ENCODE results near the gene MAPKAPK2. TPM values are rescaled to one million over a fixed set of nuclear protein-coding genes. Genes with fewer than 3 reads are reported as not detected.

MAPKAPK2 gene
- total and polyA plus RNA-seq, 2 of the 13 experiments (the other 11 are each of a cell fraction or from before 2014, with no cell fraction given), result 16.6 to 34.0 TPM

DNA sequence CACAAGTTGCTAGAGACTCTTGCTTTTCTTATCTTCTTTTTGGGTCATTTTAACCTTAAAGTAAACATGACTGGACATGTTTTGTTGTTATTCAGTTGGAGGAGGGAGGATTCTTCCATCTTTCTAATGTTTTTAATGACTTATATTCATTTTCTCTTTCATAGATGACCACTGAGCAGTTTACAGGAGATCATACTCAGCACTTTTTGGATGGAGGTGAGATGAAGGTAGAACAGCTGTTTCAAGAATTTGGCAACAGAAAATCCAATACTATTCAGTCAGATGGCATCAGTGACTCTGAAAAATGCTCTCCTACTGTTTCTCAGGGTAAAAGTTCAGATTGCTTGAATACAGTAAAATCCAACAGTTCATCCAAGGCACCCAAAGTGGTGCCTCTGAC, 37.5 kb upstream of the MAPKAPK2 start (continued):
- TF ChIP-seq, protein P1, sequence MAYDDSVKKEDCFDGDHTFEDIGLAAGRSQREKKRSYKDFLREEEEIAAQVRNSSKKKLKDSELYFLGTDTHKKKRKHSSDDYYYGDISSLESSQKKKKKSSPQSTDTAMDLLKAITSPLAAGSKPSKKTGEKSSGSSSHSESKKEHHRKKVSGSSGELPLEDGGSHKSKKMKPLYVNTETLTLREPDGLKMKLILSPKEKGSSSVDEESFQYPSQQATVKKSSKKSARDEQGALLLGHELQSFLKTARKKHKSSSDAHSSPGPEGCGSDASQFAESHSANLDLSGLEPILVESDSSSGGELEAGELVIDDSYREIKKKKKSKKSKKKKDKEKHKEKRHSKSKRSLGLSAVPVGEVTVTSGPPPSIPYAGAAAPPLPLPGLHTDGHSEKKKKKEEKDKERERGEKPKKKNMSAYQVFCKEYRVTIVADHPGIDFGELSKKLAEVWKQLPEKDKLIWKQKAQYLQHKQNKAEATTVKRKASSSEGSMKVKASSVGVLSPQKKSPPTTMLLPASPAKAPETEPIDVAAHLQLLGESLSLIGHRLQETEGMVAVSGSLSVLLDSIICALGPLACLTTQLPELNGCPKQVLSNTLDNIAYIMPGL (CRISPR knock-in tag; IDR thresholded peaks at IDR 0.05; ENCODE audit: borderline replicate concordance in 1 of 2, low read depth in 1 of 2), result no peak

DNA sequence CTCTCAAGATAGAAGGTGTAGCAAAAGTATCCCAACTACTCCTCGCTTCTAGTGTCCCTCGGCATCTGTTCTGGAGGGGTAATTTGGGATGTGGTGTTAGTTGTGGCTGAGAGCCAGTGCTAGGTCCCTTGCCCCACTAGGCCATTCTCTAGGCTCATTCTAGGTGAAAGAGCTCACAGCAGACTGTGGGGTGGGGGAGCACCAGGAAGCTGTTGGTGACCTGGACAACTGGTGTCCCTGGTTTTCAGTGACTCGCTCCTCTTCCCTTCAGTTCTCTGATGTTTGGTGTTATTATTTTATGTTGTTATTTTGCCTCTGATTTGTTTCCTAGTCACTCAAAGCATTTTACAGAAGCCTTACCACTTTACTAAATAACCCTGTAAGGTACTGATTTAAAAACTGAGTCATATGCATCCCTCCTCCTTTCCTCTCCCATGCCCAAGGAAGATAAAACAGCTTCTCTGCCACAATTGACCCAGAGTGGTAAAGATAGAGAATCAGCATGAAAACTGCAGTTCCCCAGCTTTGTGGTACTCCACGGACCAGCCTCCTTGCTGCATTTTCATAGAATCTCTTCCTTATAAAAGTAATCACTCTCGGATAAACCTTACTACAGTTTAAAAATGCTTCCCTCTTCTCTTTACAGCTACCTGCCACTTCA, 35.3 kb upstream of the MAPKAPK2 start:
- Histone ChIP-seq H3K4me3 (replicated peaks in 1 of 3; ENCODE audit: insufficient read depth in 1 of 3, low read depth in 2 of 3, low read length in 3 of 3) (no peak overlapping the region), H3K36me3 (replicated peaks in 1 of 2; ENCODE audit: control insufficient read depth in 1 of 2, insufficient read depth in 2 of 2, low read length in 2 of 2) (peaks cover 0 to 7% of the 10 kb centered on the region in 2 experiments; a peak in 1 of 5 replicates), H3K4me2 (ENCODE audit: low read depth, low read length) (no peak overlapping the region), H4K20me1 (ENCODE audit: insufficient read depth, low read length) (no peaks in the 10 kb centered on the region), H3K79me2 (ENCODE audit: insufficient read depth, low read length) (no peaks in the 10 kb centered on the region), H3K9ac (ENCODE audit: insufficient read depth, low read depth, low read length) (no peak overlapping the region), H3K4me1 (ENCODE audit: insufficient read depth, low read length) (no peaks in the 10 kb centered on the region), H3K27me3 (ENCODE audit: control insufficient read depth in 1 of 2, insufficient read depth in 2 of 2, low read length in 2 of 2) (no peaks in the 10 kb centered on the region), H3K9me3 (ENCODE audit: low read length) (no peaks in the 10 kb centered on the region), H3K27ac (ENCODE audit: extremely low read length, insufficient read depth, low read length) (no peak overlapping the region), H2AFZ (ENCODE audit: low read length) (no peak overlapping the region)
- no TSS peak for BruUV-seq (replicated peaks)
- DNase-seq (ENCODE audit: low spot score), result no peak
- POLR2A ChIA-PET, result interaction anchor here (1.6 kb wide), 1 partner anchor 14 kb away, joined by 6 read pairs; the partner anchor contains the start of gene DYRK3
- no peak for ATAC-seq
- no peak for FAIRE-seq
- CTCF ChIA-PET (ENCODE audit: low intra/inter-chr PET ratio, low total read pairs), result no interaction called here
- in situ Hi-C loops (cut with HindIII; ENCODE audit: extremely low pct_ligation_motif_present, low pct_unique_long_range_greater_than_20kb), result loop anchor here (25.0 kb wide), 1 partner anchor 263 kb away; the partner anchor contains the start of gene FCMR
- intact Hi-C loops (cut with micrococcal nuclease; ENCODE audit: unreplicated experiment), result no loop called here
- WGBS (ENCODE audit: low lambda C conversion rate), result 88% methylated on average over 5 of the region's 5 CpGs
- TF ChIP-seq, protein P2, sequence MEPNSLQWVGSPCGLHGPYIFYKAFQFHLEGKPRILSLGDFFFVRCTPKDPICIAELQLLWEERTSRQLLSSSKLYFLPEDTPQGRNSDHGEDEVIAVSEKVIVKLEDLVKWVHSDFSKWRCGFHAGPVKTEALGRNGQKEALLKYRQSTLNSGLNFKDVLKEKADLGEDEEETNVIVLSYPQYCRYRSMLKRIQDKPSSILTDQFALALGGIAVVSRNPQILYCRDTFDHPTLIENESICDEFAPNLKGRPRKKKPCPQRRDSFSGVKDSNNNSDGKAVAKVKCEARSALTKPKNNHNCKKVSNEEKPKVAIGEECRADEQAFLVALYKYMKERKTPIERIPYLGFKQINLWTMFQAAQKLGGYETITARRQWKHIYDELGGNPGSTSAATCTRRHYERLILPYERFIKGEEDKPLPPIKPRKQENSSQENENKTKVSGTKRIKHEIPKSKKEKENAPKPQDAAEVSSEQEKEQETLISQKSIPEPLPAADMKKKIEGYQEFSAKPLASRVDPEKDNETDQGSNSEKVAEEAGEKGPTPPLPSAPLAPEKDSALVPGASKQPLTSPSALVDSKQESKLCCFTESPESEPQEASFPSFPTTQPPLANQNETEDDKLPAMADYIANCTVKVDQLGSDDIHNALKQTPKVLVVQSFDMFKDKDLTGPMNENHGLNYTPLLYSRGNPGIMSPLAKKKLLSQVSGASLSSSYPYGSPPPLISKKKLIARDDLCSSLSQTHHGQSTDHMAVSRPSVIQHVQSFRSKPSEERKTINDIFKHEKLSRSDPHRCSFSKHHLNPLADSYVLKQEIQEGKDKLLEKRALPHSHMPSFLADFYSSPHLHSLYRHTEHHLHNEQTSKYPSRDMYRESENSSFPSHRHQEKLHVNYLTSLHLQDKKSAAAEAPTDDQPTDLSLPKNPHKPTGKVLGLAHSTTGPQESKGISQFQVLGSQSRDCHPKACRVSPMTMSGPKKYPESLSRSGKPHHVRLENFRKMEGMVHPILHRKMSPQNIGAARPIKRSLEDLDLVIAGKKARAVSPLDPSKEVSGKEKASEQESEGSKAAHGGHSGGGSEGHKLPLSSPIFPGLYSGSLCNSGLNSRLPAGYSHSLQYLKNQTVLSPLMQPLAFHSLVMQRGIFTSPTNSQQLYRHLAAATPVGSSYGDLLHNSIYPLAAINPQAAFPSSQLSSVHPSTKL (CRISPR knock-in tag; IDR thresholded peaks at IDR 0.05), result no peak
- TF ChIP-seq, protein P3, sequence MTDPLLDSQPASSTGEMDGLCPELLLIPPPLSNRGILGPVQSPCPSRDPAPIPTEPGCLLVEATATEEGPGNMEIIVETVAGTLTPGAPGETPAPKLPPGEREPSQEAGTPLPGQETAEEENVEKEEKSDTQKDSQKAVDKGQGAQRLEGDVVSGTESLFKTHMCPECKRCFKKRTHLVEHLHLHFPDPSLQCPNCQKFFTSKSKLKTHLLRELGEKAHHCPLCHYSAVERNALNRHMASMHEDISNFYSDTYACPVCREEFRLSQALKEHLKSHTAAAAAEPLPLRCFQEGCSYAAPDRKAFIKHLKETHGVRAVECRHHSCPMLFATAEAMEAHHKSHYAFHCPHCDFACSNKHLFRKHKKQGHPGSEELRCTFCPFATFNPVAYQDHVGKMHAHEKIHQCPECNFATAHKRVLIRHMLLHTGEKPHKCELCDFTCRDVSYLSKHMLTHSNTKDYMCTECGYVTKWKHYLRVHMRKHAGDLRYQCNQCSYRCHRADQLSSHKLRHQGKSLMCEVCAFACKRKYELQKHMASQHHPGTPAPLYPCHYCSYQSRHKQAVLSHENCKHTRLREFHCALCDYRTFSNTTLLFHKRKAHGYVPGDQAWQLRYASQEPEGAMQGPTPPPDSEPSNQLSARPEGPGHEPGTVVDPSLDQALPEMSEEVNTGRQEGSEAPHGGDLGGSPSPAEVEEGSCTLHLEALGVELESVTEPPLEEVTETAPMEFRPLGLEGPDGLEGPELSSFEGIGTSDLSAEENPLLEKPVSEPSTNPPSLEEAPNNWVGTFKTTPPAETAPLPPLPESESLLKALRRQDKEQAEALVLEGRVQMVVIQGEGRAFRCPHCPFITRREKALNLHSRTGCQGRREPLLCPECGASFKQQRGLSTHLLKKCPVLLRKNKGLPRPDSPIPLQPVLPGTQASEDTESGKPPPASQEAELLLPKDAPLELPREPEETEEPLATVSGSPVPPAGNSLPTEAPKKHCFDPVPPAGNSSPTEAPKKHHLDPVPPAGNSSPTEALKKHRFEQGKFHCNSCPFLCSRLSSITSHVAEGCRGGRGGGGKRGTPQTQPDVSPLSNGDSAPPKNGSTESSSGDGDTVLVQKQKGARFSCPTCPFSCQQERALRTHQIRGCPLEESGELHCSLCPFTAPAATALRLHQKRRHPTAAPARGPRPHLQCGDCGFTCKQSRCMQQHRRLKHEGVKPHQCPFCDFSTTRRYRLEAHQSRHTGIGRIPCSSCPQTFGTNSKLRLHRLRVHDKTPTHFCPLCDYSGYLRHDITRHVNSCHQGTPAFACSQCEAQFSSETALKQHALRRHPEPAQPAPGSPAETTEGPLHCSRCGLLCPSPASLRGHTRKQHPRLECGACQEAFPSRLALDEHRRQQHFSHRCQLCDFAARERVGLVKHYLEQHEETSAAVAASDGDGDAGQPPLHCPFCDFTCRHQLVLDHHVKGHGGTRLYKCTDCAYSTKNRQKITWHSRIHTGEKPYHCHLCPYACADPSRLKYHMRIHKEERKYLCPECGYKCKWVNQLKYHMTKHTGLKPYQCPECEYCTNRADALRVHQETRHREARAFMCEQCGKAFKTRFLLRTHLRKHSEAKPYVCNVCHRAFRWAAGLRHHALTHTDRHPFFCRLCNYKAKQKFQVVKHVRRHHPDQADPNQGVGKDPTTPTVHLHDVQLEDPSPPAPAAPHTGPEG (CRISPR knock-in tag; IDR thresholded peaks at IDR 0.05), result no peak
- TF ChIP-seq POLR2G (IDR thresholded peaks at IDR 0.05; ENCODE audit: low read depth, low read length) (no peak), ZNF530 (CRISPR knock-in tag; IDR thresholded peaks at IDR 0.05; ENCODE audit: low read depth) (no peak), RBAK (CRISPR knock-in tag; IDR thresholded peaks at IDR 0.05) (no peak), ZNF563 (CRISPR knock-in tag; IDR thresholded peaks at IDR 0.05) (no peak), MAFG (CRISPR knock-in tag; IDR thresholded peaks at IDR 0.05) (no peak), ZNF703 (CRISPR knock-in tag; IDR thresholded peaks at IDR 0.05; ENCODE audit: borderline replicate concordance) (no peak)
